ENCODE results near the gene SBK3. TPM values are rescaled to one million over a fixed set of nuclear protein-coding genes. Genes with fewer than 3 reads are reported as not detected.

Gene SBK3
- total RNA-seq, 1 donor from 2014 or later = not detected

DNA sequence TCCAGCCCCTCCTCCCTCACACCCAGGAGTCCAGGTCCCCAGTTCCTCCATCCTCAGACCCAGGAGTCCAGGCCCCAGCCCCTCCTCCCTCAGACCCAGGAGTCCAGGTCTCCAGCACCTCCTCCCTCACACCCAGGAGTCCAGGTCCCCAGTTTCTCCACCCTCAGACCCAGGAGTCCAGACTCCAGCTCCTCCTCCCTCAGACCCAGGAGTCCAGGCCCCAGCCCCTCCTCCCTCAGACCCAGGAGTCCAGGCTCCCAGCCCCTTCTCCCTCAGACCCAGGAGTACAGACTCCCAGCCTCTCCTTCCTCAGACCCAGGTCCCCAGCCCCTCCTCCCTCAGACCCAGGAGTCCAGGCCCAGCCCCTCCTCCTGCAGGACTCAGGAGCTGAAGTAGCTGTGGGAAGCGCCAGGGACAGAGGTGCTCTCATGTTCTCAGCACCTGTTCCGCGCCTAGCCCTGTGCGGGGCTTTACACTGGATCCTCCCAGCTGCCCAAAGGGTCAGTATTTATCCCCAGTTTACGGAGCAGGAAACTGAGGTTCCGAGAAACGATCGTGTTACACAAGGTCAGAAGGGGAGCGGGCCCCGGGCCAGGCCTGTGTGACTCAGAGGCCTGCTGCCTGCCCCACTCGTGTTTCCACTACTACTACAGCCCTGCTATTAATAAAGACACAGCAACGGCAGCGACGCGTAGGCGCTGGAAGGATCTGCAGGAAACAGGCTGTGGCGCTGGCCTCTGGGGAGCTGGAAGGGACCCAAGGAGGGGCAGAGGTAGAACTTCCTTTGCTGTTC, 1.7 kb upstream of the SBK3 start:
- TF ChIP-seq, protein P1, sequence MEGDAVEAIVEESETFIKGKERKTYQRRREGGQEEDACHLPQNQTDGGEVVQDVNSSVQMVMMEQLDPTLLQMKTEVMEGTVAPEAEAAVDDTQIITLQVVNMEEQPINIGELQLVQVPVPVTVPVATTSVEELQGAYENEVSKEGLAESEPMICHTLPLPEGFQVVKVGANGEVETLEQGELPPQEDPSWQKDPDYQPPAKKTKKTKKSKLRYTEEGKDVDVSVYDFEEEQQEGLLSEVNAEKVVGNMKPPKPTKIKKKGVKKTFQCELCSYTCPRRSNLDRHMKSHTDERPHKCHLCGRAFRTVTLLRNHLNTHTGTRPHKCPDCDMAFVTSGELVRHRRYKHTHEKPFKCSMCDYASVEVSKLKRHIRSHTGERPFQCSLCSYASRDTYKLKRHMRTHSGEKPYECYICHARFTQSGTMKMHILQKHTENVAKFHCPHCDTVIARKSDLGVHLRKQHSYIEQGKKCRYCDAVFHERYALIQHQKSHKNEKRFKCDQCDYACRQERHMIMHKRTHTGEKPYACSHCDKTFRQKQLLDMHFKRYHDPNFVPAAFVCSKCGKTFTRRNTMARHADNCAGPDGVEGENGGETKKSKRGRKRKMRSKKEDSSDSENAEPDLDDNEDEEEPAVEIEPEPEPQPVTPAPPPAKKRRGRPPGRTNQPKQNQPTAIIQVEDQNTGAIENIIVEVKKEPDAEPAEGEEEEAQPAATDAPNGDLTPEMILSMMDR (IDR thresholded peaks at IDR 0.05) = no peak
- intact Hi-C loops (cut with DNase I) = loop anchor here (2.0 kb wide), 1 partner anchor 52 kb away; the partner anchor contains the start of gene FIZ1
- Histone ChIP-seq H3K27ac (peak overlapping the region; percentile 61 to 77), H3K4me1 (peaks cover 5 to 33% of the 10 kb centered on the region in 2 donors), H3K27me3 (no peaks in the 10 kb centered on the region), H3K36me3 (no peaks in the 10 kb centered on the region), H3K4me3 (no peak overlapping the region), H3K9me3 (no peaks in the 10 kb centered on the region)
- DNase-seq (ENCODE audit: low spot score in 2 of 2) = peak; percentile 70 to 94

DNA sequence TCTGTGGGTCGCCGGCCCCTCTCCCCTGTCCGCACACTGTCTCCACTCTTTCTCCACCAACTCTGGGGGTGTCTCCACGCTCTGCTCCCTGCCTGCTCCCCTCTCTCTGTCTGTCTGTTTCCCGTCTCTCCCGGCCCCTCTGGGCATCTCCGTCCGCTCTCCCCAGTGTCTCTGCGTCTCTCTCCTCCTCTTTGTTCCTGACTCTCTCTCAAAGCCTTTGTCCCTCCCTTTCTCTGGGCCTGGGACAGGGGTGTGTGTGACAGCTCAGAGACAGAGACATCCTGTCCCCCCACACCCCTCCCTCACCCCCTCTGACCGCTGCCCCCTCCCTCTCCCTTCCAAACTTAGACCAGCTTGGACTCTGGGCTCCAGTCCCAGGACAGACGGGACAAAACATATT, 668 bp upstream of the SBK3 start:
- Histone ChIP-seq H3K4me1 (peaks cover 5 to 33% of the 10 kb centered on the region in 2 donors), H3K36me3 (no peaks in the 10 kb centered on the region), H3K27ac (peak overlapping the region; percentile 16 to 61), H3K4me3 (no peak overlapping the region), H3K9me3 (no peaks in the 10 kb centered on the region), H3K27me3 (no peaks in the 10 kb centered on the region)
- no peak for DNase-seq (ENCODE audit: low spot score in 2 of 2)
- intact Hi-C loops (cut with DNase I) = loop anchor here (2.0 kb wide), 1 partner anchor 53 kb away; the partner anchor contains the start of gene FIZ1
- TF ChIP-seq, protein P1 (IDR thresholded peaks at IDR 0.05) = no peak

DNA sequence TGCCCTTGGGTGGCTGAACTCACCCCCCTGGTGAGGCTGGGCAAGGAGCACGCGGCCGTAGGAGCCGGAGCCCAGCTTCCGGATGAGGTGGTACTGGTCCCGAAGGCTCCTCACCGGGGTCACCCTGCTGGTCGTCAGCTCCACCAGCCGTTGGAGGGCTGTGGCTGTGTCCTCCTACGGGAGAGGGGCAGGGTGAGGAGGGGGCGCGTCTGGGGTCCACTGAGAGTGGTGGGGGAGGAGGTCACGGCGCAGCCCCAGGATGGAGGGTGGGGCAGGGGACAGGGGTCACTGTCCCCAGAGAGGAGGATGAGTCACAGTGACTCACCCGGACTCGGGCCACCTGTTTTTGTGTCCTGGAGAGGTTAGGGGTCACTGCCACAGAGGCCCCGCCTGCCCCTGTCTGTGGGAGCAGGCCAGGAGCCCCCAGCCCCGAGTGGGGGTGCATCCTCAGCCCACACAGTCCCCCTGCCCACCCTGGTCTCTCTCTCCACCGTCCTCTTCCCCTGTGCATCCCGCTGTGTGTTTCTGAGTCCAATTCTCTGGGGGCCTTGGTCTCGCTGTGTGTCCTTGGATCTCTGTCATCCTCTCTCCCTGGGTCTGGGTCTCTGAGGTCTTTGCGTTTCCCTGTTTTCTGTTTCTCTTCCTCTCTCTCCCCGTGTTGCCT, 435 bp downstream of the SBK3 start:
- H3K4me3 ChIP-seq = no peak overlapping the region
- no peaks in the 10 kb centered on the region for H3K27me3 ChIP-seq
- intact Hi-C loops (cut with DNase I) = no loop called here
- H3K9me3 ChIP-seq = no peaks in the 10 kb centered on the region
- H3K4me1 ChIP-seq = peaks cover 4 to 29% of the 10 kb centered on the region in 2 donors
- no peaks in the 10 kb centered on the region for H3K36me3 ChIP-seq
- TF ChIP-seq, protein P1 (IDR thresholded peaks at IDR 0.05) = no peak
- no peak for DNase-seq (ENCODE audit: low spot score in 2 of 2)
- H3K27ac ChIP-seq = no peak overlapping the region

DNA sequence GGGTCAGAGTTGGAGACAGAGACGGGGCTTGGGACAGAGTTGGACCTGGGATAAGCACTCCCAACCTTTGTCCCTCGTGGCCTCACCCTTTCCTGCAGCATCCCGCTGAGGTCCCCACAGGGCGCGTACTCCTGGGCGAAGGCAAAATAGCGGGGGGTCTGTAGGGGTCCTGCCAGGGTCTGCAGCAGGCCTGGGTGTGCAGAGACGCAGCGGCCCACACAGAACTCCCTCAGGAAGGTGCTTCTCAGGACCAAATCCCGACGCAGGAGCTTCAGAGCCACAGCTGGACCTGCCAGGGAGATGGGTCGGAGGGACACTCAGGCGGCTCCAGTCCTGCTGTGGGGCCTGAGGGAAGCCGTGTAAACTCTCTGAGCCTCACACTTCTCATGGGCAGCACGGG, 1.3 kb downstream of the SBK3 start:
- Histone ChIP-seq H3K4me3 (no peak overlapping the region), H3K36me3 (no peaks in the 10 kb centered on the region), H3K27me3 (no peaks in the 10 kb centered on the region), H3K27ac (no peak overlapping the region), H3K9me3 (no peaks in the 10 kb centered on the region), H3K4me1 (peaks cover 0 to 24% of the 10 kb centered on the region in 2 donors)
- TF ChIP-seq, protein P1 (IDR thresholded peaks at IDR 0.05) = no peak
- intact Hi-C loops (cut with DNase I) = no loop called here
- no peak for DNase-seq (ENCODE audit: low spot score in 2 of 2)

DNA sequence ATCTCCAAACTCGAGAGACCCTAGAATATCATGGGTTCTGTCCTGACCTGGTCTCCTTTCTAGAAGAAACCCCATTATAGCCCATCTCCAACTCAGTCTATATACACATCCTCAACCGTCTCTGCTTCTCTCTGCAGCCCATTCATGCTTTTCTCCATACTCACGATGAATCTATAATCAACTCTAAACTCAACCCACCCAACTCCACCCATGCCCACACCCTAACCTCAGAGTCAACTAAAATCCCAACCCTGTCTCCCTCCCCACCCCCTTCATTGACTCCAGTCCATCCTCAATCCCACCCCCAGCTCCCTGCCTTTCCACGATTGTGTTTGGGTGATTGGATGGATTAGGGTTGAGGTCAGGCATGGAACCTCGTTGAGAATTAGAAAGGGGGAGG, 1.8 kb downstream of the SBK3 start:
- peaks cover 0 to 20% of the 10 kb centered on the region in 2 donors for H3K4me1 ChIP-seq
- TF ChIP-seq, protein P1 (IDR thresholded peaks at IDR 0.05) = no peak
- H3K4me3 ChIP-seq = no peak overlapping the region
- H3K9me3 ChIP-seq = no peaks in the 10 kb centered on the region
- H3K36me3 ChIP-seq = no peaks in the 10 kb centered on the region
- no peaks in the 10 kb centered on the region for H3K27me3 ChIP-seq
- no peak overlapping the region for H3K27ac ChIP-seq
- no peak for DNase-seq (ENCODE audit: low spot score in 2 of 2)
- intact Hi-C loops (cut with DNase I) = no loop called here

All from ascending aorta (tissue), 2 donors.